ENCODE data around the gene POC1A.

The POC1A gene

GRCh38 chr3:52084216-52084945 is 69.8 kb downstream of the POC1A start:
- no peak for DNase-seq (ENCODE audit: low read depth)

DNA sequence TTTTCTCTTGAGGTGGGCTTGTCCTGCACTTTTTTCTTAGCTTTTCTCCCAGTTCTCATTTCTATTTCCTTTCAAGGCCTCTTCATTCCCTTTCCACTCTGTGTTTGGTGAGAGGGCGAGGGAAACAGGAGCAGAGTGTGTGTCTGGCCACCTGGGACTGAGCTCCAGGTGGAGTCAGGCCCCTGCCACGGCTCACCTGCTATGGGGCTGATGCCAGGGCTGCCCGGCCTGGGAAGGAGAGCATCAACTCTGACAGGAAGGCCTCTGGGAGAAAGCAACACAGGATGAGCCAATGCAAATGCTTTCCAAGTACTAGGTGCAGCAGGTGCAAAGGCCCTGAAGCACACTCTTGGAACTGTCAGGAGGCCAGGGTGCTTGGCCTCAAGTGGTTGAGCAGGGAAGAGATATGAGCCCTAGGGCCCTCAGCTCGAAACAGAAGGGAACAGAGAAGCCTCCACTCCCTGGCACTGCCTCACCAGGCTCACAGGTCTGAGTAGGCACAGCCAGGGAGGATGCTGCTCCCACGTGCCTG is 70.6 kb downstream of the POC1A start:
- DNase-seq (ENCODE audit: low read depth): no peak

DNA sequence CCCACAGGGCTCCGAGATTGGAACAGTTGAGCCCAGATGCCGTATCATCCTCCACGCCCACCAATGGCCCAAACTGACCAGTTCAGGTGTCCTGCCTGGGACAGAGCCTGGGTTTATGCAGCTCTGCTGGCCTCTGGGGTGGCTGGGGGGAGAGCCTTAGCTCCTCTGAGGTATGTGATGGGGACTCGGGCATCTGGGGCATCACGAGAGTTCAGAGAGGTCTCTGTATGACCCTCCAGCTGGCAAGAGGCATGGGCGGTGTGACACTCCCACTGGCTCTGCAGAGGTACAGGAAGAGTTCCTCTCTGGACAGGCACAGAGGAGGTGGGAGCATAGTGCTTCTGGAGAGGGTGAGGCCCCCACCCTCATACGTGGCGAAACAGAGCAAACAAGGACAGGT is 71.3 kb downstream of the POC1A start:
- DNase-seq (ENCODE audit: low read depth): no peak

DNA sequence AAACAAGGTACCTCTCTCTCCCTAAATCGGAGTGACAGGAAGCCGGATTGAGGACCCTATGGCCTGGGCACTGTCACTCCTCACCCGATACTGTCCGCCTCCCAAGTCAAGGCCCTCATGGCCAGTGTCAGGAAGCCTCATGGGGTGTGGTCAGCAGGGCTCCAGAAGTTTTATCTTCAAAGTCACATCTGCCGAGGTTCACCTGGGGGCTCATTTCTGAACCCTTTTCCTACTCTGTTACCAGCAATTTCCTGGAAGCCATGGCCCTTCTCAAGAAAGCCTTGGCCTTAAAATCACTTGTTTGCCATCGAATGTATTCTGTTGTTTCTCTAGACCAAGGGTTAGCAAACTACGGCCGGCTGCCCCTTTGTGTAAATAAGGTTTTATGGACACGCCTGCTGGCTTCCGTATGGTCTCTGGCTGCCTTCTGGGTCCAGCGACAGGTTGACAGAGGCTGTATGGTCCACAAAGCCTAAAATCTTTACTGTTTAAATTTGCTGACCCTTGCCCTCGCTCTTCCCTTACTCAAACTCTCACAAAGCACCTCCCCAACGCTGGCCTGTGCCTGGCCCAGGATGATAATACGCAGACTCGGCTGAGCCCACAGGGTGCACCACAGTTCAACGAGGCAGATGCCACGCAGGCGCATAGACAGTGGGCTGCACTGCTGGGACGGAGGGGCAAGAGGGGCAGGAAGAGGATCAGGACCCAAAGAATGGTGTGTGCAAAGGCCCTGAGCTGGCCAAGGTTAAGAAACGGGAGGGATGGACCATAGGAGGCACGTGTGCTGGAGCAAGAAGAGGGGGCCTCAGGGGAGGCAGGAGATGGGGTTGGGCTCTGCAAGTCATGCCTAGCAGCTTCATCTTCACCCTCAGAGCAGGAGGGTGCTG is 73.1 kb downstream of the POC1A start:
- DNase-seq (ENCODE audit: low read depth): no peak

GRCh38 chr3:52079958-52080357 is 74.3 kb downstream of the POC1A start:
- no peak for DNase-seq (ENCODE audit: low read depth)

DNA sequence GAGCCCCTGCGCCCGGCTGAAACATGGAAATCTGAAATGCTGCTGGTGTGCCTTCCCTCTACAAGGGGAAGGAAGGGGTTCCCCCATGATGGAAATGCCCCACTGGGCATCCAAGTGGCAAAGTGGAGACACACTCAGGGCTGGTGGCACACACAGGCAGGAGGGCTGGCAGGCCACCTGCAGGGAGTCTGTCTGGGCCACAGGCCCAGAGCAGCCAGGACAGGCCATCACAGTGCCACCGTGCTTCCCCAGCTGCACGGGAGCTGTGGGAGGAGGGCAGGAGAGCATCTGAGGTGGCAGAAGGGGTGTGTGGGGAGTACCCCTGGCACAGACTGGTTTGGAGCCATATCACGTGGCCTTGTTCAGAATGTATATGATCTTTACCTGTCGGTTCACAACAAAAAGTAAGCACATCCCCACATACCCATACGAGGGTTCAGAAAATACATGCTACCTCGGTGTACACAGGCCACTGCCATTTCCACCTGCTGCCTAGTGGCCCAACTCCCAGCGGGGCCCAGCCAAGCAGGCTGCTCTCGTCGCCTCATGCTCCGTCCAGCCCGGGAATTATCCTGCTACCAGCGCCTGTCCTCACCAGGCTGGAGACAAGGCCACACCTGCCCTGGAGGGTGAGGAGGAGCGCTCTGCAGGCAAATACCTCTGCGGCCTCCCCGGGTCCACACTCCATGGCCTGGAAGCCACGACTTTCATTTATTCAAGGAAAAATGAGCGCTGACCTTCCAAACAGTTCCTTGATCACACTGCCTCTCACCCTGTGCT is 75.3 kb downstream of the POC1A start:
- DNase-seq (ENCODE audit: low read depth): no peak

GRCh38 chr3:52077925-52078324 is 76.3 kb downstream of the POC1A start:
- no peak for DNase-seq (ENCODE audit: low read depth)

GRCh38 chr3:52076896-52077780 is 77.1 kb downstream of the POC1A start:
- DNase-seq (ENCODE audit: low read depth): no peak

GRCh38 chr3:52073490-52073889 is 80.7 kb downstream of the POC1A start:
- no peak for DNase-seq (ENCODE audit: low read depth)

DNA sequence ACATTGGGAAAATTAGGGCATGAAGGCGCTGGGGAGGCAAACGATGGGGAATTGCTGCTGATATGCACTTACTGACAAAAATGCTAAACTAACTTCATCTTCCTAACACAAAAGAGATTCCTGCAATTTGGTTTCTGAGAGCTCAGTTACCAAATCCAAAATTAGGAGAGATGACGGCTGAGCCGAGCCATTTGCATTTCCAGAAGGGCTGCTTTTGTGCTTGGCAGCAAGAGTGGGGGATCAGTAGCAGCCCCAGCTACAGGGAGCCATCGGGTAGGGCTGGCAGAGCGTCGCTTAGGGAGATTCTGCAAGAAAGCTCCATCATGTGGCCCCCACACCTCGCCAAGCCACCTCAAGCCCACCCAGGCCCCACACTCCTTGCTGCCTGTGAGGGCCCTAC is 81.8 kb downstream of the POC1A start:
- DNase-seq (ENCODE audit: low read depth): no peak

GRCh38 chr3:52072020-52072419 is 82.2 kb downstream of the POC1A start:
- DNase-seq (ENCODE audit: low read depth): no peak

DNA sequence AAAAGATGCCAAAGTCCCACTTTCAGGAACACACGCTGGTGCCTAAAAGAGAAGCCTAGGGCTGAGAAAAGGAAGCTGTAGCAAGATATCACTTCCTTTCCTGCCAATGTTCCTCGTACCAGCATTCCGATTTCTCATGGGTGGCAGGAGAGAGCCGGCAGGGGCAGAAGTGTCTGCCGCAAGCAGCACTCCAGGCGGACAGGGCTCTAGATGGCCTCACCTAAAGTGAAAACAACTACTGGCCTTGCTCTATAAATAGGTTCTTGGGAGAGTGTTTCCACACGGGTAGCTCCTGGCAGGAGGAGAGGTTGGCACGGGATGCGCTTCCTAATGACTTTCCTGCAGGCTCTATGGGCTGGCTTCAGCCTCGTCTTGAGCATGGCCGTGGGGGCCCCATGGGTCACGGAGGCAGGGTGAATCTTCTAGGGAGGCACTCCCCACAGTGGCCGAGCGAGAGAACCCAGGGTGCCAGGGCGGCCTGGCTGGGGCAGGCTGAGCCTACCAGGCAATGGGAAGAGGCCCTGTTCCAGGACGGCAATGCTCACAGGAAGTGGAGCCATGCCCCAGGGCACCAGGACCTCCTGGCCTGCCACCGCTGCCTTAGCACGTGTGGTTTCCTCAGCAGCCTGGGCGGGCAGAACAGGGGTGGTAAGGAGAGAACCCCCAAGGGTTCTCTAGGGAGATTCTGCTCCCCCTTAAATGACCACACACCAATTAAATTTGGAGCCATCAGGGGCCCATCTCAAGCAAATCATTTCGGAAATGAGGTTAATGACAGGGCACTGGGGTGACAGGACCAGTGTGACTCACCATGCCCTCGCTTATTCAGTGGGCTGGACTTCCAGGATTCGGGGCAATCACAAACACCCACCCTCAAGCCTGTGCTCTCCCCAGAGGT is 83.2 kb downstream of the POC1A start:
- DNase-seq (ENCODE audit: low read depth): no peak

GRCh38 chr3:52069855-52070254 is 84.4 kb downstream of the POC1A start:
- no peak for DNase-seq (ENCODE audit: low read depth)

GRCh38 chr3:52069135-52069534 is 85.1 kb downstream of the POC1A start:
- DNase-seq (ENCODE audit: low read depth): no peak

GRCh38 chr3:52068730-52069129 is 85.5 kb downstream of the POC1A start:
- no peak for DNase-seq (ENCODE audit: low read depth)

DNA sequence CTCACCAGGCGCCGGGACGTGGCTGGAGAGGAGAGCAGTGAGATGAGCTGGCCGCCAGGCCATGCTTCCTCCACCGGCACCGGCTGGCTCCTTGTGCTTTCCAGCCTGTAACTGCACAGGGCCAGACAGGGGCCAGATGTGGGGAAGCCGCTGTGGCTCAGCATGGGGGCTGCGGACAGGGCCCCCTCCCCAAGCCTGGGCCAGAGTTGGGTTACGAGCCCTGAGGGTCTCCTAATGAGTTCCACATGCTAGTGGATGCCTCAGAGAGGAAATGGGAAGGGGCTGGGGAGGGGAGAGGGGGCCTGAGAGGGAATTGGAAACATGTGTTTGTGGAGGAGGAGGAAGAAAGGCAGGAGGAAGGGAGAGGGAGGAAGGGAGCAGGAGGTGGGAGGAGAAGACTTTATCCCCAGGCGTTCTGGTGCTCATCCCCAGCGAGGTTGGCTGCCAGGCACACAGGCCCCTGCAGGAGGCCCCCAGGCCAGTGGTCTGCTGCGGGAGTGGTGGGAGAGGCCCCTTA is 86.1 kb downstream of the POC1A start:
- DNase-seq (ENCODE audit: low read depth): no peak

DNA sequence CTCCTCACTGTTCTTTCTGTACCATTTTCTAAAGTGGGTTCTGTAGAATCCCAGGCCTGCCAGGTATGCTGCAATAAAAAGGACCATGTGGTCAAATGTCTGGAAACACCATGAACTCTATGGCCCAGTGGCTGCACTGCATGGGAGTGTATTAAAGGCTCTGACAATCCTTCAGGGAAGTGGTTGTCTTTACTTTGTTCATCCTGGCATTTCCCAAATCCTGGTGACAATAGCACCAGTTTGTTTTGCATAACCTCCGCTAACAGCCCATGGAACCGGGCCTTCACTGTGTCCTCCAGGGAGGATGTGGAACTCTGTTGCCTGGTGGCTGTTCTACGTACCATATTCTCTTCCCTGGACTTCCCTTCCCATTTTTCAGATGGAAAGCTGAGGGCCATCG is 86.7 kb downstream of the POC1A start:
- no peak for DNase-seq (ENCODE audit: low read depth)

- DNase-seq (ENCODE audit: low read depth): no peak
Observed at GRCh38 chr3:52067046-52067445, 87.2 kb downstream of the POC1A start.

- DNase-seq (ENCODE audit: low read depth): no peak
Observed at GRCh38 chr3:52065264-52065756, 88.9 kb downstream of the POC1A start.

- DNase-seq (ENCODE audit: low read depth): no peak
Observed at GRCh38 chr3:52064561-52064960, 89.7 kb downstream of the POC1A start.
